GM12891 (cell line): ENCODE data around the gene GMDS.

Experiments
- DNase-seq: peaks from one replicate; pipeline ENCODE4 v3.0.0; 2011; ENCODE audit warnings: low spot score; ENCODE audit not compliant: insufficient read length
- FAIRE-seq: peaks from 2 replicates; lab custom pipeline; 2011; peaks lifted over from hg19 to GRCh38; lab: Jason Lieb, UNC
- PAX5 ChIP-seq: IDR thresholded peaks from 2 replicates; pipeline ENCODE4 v1.6.1; 2011; ENCODE audit warnings: low read length, moderate library complexity, mild to moderate bottlenecking; ENCODE audit not compliant: insufficient read depth, severe bottlenecking
- POLR2A ChIP-seq: IDR thresholded peaks from 2 replicates; pipeline ENCODE4 v1.6.1; 2011; ENCODE audit warnings: low read depth, low read length, control low read depth
- POLR2AphosphoS5 ChIP-seq: IDR thresholded peaks from 2 replicates; pipeline ENCODE4 v1.6.1; 2011; ENCODE audit warnings: low read depth, low read length, control low read depth
- POU2F2 ChIP-seq: IDR thresholded peaks from 2 replicates; pipeline ENCODE4 v1.6.1; 2011; ENCODE audit warnings: low read depth, mild to moderate bottlenecking, control low read depth, low read length, moderate library complexity
- SPI1 ChIP-seq: IDR thresholded peaks from 2 replicates; pipeline ENCODE4 v1.6.1; 2011; ENCODE audit warnings: low read depth, low read length, control low read depth
- TAF1 ChIP-seq: IDR thresholded peaks from 2 replicates; pipeline ENCODE4 v1.6.1; 2011; ENCODE audit warnings: low read depth, low read length, control low read depth

Gene GMDS

DNA sequence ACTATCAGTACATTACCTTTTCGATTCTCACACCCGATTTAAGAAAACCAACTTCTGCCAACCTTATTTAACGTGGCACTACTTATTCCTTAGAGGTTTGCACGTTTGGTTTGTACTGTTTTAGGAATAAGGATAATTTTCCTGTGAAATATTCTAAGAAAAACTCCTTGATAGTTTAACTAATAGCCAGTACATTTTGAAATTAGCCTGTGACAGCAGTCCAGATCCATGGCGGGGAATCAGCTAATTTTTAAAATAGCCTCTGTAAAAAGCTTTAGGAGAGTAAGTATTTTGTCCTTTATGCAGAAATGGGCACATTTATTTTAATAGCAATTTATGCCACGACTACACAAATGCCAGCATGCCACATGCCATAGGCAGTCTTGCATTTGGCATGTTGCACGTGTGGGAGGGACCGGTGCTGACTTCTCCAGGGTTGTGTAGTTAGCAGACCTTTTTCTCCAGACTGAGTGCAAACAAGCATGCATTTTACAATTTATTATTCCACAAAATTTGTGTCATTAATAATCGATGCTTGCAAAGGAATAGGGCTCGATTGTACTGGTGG lies 629.5 kb downstream of the GMDS start:
- no peak for DNase-seq
- TF ChIP-seq PAX5: no peak
- TF ChIP-seq POLR2AphosphoS5: no peak
- TF ChIP-seq TAF1: no peak
- no peak for TF ChIP-seq POLR2A
- no peak for TF ChIP-seq POU2F2
- TF ChIP-seq SPI1: no peak
- FAIRE-seq: no peak

DNA sequence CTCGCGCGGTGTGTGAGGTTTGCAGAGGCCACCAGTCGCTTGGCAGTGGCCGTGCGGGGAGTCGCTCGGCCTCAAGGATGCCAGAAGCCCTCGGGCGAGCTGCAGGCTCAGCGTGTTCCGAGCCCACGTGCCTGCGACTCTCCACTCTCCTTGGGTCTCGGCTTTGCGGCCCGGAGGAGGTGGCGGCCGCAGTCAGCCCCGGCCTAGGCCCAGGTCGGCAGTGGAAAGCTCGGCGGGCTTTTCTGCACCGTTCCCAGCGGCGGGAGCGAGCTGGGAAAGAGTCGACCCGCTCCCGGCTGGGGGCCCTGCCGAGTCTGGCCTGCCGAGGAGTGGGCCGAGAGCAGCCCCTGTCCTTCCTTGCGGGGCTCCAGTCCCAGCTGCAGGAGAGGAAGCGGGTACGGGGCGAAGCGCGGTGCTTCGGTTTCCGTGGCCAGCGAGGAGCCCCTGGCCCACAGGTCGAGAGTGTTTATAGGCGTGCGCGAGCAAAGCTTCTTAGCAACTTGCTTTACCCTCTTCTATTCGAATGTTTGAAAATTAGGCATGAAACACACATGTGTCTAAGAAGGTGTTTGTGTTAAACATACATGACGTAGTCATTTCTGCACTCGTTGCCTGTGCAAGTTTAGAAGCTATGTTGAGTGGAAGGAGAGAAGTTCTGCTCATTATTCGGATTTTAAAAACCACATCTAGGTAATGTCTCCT lies 630.1 kb downstream of the GMDS start:
- TF ChIP-seq POLR2A (no peak), TAF1 (no peak), POU2F2 (no peak), POLR2AphosphoS5 (no peak), PAX5 (no peak), SPI1 (no peak)
- no peak for FAIRE-seq
- no peak for DNase-seq

DNA sequence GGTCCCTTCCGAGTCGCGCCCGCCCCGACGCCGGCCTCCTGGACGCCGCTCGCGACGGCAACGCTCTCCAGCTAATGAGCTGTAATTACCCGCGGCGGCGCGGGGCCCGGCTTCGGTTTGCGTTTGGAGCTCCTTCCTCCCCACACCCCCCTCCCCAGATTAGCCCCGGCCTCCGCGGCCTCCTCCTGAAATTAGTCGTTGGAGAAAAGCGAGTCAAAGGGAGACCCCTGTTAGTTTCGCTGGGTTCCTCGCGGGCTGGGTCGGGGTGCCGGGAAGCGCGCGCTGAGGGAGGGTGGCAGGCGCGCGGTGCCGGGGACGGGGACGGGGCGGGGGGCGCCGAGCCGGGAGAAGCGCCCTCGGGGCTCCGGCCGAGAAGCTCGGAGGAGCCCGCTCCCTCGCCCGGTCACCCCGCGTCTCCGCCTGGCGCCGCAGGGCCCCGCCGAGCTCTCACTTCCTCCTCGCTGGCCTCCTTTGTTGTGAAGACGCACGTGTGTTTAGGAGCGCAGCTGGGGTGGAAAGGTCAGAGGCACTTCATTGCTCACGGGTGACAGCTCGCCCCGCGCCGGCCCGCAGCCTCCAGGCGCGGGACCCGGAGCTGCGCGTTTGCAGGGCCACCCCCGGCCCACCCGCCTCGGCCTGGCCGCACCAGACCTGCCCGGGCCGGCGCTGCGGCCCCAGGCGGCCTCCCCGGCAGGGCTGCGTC lies 630.8 kb downstream of the GMDS start:
- TF ChIP-seq POLR2AphosphoS5 (no peak), SPI1 (peak; percentile 74), POU2F2 (no peak), TAF1 (no peak), POLR2A (no peak), PAX5 (no peak)
- FAIRE-seq: peak; percentile 48
- DNase-seq: no peak

DNA sequence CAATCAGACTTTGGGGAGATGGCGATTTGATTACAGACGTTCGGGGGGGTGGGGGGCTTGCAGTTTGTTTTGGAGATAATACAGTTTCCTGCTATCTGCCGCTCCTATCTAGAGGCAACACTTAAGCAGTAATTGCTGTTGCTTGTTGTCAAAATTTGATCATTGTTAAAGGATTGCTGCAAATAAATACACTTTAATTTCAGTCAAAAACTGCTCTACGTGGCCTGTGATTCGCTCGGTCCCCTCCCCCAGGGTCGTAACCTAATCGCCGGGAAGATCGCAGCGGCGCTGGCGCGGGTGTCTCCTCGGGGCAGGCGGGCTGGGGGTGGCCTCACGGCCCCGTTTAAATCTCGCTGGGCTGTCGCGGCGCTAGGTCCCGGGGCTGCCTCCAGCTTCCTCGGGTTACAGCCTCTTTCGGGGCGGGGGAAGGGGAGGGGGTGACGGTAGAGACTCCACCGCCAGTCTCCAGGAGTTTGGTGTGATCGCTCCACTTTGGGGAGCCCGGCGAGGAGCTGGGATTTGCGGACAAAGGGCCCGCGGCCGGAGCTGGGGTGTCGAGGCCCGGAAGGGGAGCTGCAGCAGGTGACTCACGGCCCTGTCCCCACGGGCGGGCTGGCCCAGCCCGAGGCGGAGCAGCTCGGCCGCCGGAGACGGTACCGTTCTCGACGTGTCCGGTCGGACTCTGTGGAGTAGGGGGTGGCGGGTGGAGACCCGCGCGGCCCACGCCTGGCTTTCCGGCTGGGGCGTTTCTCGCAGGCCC lies 631.5 kb downstream of the GMDS start:
- FAIRE-seq: no peak
- no peak for TF ChIP-seq POU2F2
- no peak for TF ChIP-seq POLR2AphosphoS5
- no peak for TF ChIP-seq TAF1
- no peak for TF ChIP-seq SPI1
- TF ChIP-seq POLR2A: no peak
- no peak for TF ChIP-seq PAX5
- DNase-seq: no peak

DNA sequence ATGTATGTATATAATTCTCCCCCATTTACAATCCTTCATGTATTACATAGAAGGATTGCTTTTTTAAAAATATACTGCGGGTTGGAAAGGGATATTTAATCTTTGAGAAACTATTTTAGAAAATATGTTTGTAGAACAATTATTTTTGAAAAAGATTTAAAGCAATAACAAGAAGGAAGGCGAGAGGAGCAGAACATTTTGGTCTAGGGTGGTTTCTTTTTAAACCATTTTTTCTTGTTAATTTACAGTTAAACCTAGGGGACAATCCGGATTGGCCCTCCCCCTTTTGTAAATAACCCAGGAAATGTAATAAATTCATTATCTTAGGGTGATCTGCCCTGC lies 632.1 kb downstream of the GMDS start:
- DNase-seq (no peak), FAIRE-seq (no peak)
- TF ChIP-seq PAX5 (no peak), POLR2A (no peak), TAF1 (no peak), POU2F2 (no peak), POLR2AphosphoS5 (no peak), SPI1 (no peak)

DNA sequence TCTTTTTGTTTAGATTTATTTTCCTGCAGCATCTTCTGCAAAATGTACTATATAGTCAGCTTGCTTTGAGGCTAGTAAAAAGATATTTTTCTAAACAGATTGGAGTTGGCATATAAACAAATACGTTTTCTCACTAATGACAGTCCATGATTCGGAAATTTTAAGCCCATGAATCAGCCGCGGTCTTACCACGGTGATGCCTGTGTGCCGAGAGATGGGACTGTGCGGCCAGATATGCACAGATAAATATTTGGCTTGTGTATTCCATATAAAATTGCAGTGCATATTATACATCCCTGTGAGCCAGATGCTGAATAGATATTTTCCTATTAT lies 632.5 kb downstream of the GMDS start:
- no peak for FAIRE-seq
- TF ChIP-seq TAF1 (no peak), PAX5 (no peak), POLR2AphosphoS5 (no peak), POLR2A (no peak), POU2F2 (no peak), SPI1 (no peak)
- DNase-seq: no peak

DNA sequence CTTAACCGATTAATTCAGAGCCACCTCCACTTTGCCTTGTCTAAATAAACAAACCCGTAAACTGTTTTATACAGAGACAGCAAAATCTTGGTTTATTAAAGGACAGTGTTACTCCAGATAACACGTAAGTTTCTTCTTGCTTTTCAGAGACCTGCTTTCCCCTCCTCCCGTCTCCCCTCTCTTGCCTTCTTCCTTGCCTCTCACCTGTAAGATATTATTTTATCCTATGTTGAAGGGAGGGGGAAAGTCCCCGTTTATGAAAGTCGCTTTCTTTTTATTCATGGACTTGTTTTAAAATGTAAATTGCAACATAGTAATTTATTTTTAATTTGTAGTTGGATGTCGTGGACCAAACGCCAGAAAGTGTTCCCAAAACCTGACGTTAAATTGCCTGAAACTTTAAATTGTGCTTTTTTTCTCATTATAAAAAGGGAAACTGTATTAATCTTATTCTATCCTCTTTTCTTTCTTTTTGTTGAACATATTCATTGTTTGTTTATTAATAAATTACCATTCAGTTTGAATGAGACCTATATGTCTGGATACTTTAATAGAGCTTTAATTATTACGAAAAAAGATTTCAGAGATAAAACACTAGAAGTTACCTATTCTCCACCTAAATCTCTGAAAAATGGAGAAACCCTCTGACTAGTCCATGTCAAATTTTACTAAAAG lies 633.0 kb downstream of the GMDS start:
- TF ChIP-seq POU2F2 (no peak), TAF1 (no peak), POLR2AphosphoS5 (no peak), POLR2A (no peak), PAX5 (no peak), SPI1 (no peak)

DNA sequence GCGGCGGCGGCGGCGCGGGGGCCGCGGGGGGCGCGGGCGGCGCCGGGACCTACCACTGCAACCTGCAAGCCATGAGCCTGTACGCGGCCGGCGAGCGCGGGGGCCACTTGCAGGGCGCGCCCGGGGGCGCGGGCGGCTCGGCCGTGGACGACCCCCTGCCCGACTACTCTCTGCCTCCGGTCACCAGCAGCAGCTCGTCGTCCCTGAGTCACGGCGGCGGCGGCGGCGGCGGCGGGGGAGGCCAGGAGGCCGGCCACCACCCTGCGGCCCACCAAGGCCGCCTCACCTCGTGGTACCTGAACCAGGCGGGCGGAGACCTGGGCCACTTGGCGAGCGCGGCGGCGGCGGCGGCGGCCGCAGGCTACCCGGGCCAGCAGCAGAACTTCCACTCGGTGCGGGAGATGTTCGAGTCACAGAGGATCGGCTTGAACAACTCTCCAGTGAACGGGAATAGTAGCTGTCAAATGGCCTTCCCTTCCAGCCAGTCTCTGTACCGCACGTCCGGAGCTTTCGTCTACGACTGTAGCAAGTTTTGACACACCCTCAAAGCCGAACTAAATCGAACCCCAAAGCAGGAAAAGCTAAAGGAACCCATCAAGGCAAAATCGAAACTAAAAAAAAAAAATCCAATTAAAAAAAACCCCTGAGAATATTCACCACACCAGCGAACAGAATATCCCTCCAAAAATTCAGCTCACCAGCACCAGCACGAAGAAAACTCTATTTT lies 633.7 kb downstream of the GMDS start:
- DNase-seq: no peak
- no peak for FAIRE-seq
- TF ChIP-seq POU2F2 (no peak), TAF1 (no peak), POLR2A (no peak), POLR2AphosphoS5 (no peak)

More for the DNA sequence above, 633.0 kb downstream of the GMDS start:
- no peak for DNase-seq
- FAIRE-seq: no peak

DNA sequence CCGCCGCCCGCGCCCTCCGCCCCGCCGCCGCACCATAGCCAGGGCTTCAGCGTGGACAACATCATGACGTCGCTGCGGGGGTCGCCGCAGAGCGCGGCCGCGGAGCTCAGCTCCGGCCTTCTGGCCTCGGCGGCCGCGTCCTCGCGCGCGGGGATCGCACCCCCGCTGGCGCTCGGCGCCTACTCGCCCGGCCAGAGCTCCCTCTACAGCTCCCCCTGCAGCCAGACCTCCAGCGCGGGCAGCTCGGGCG lies 634.2 kb downstream of the GMDS start:
- TF ChIP-seq TAF1 (no peak), PAX5 (no peak), POLR2AphosphoS5 (no peak), POLR2A (no peak), SPI1 (no peak), POU2F2 (no peak)
- FAIRE-seq (no peak), DNase-seq (no peak)
